ENCODE results near the gene RGS3. TPM values are rescaled to one million over a fixed set of nuclear protein-coding genes. Genes with fewer than 3 reads are reported as not detected.

RGS3 gene
- total and polyA plus RNA-seq, 2 of the 13 experiments (the other 11 are each of a cell fraction or from before 2014, with no cell fraction given): 17.1 to 28.8 TPM

GRCh38 chr9:113593682-113594281 is 130.3 kb downstream of the RGS3 start (continued):
- no peak for TF ChIP-seq MAF1 (CRISPR knock-in tag; IDR thresholded peaks at IDR 0.05; ENCODE audit: borderline replicate concordance)
- TF ChIP-seq ZSCAN30 (CRISPR knock-in tag; IDR thresholded peaks at IDR 0.05): no peak
- TF ChIP-seq RNF2 (conservative IDR thresholded peaks at IDR 0.05; ENCODE audit: low read depth): no peak
- TF ChIP-seq BHLHE40 (IDR thresholded peaks at IDR 0.05; ENCODE audit: low read length): no peak
- TF ChIP-seq BATF2 (CRISPR knock-in tag; IDR thresholded peaks at IDR 0.05): no peak
- TF ChIP-seq TAF1 (CRISPR knock-in tag; IDR thresholded peaks at IDR 0.05): peak; percentile 68; the same call in 1 of the 2 replicates
- 0 out of 2 replicates have a peak, but pooled peaks have one; percentile 31 for TF ChIP-seq IRF2 (CRISPR knock-in tag; IDR thresholded peaks at IDR 0.05)
- no peak for TF ChIP-seq ZNF367 (CRISPR knock-in tag; IDR thresholded peaks at IDR 0.05; ENCODE audit: borderline replicate concordance)
- no peak for TF ChIP-seq HCFC1 (IDR thresholded peaks at IDR 0.05; ENCODE audit: low read depth, low read length)
- no peak for TF ChIP-seq REXO4 (CRISPR knock-in tag; IDR thresholded peaks at IDR 0.05; ENCODE audit: borderline replicate concordance)
- peak; percentile 34; the same call in 1 of the 2 replicates for TF ChIP-seq HOMEZ (CRISPR knock-in tag; IDR thresholded peaks at IDR 0.05; ENCODE audit: low read depth)
- no peak for TF ChIP-seq JUNB (CRISPR knock-in tag; IDR thresholded peaks at IDR 0.05; ENCODE audit: borderline replicate concordance)
- TF ChIP-seq ELF1 (CRISPR knock-in tag; IDR thresholded peaks at IDR 0.05): peak; percentile 36; the same call in 1 of the 2 replicates
- TF ChIP-seq PHF8 (CRISPR knock-in tag; IDR thresholded peaks at IDR 0.05): 0 out of 2 replicates have a peak, but pooled peaks have one; percentile 37
- TF ChIP-seq ZGPAT (CRISPR knock-in tag; IDR thresholded peaks at IDR 0.05): peak; percentile 18; the same call in 1 of the 2 replicates
- TF ChIP-seq ZNF589 (CRISPR knock-in tag; conservative IDR thresholded peaks at IDR 0.05): no peak
- peak; percentile 67; the same call in 1 of the 2 replicates for TF ChIP-seq ZNF580 (CRISPR knock-in tag; IDR thresholded peaks at IDR 0.05; ENCODE audit: borderline replicate concordance, low read depth)
- no peak for TF ChIP-seq ZBTB14 (CRISPR knock-in tag; IDR thresholded peaks at IDR 0.05)
- no peak for TF ChIP-seq SMAD3 (CRISPR knock-in tag; IDR thresholded peaks at IDR 0.05)
- TF ChIP-seq HIC2 (CRISPR knock-in tag; IDR thresholded peaks at IDR 0.05; ENCODE audit: low read depth): 0 out of 2 replicates have a peak, but pooled peaks have one; percentile 58
- TF ChIP-seq KDM6A (CRISPR knock-in tag; IDR thresholded peaks at IDR 0.05; ENCODE audit: low read depth): no peak
- TF ChIP-seq ZFYVE20 (CRISPR knock-in tag; IDR thresholded peaks at IDR 0.05; ENCODE audit: borderline replicate concordance, low read depth): no peak
